GM19239 (cell line): Measurements from ENCODE around the gene GNB3.

ENCODE experiments used
- DNase-seq: peaks from one replicate; pipeline ENCODE4 v3.0.0; 2011; ENCODE audit warnings: low spot score; ENCODE audit not compliant: insufficient read length
- FAIRE-seq: peaks from 2 replicates; lab custom pipeline; 2011; peaks lifted over from hg19 to GRCh38; lab: Jason Lieb, UNC

GNB3 gene

GRCh38 chr12:6823182-6824084, 17.3 kb upstream of the GNB3 start:
- DNase-seq (no peak), FAIRE-seq (no peak)

GRCh38 chr12:6824085-6824775, 16.5 kb upstream of the GNB3 start:
- no peak for DNase-seq

GRCh38 chr12:6824901-6825381, 15.8 kb upstream of the GNB3 start:
- DNase-seq, result no peak
- no peak for FAIRE-seq

More at GRCh38 chr12:6824085-6824775, 16.5 kb upstream of the GNB3 start:
- no peak for FAIRE-seq

- FAIRE-seq (peak; percentile 57), DNase-seq (peak; percentile 97)
These were observed 15.2 kb upstream of the GNB3 start for GRCh38 chr12:6825398-6826124.

GRCh38 chr12:6826125-6826733, 14.5 kb upstream of the GNB3 start:
- FAIRE-seq (no peak), DNase-seq (no peak)

GRCh38 chr12:6826734-6827436, 13.8 kb upstream of the GNB3 start:
- DNase-seq (no peak), FAIRE-seq (no peak)

- FAIRE-seq (no peak), DNase-seq (no peak)
These were observed 13.3 kb upstream of the GNB3 start for GRCh38 chr12:6827437-6827911.

- no peak for FAIRE-seq
- no peak for DNase-seq
These were observed 12.5 kb upstream of the GNB3 start, which contains the start of gene P3H3 for GRCh38 chr12:6827982-6828780. Gene P3H3, plus strand, starts transcription at chr12:6828407. Its CDS starts 34 bp downstream, at chr12:6828441.

- FAIRE-seq (no peak), DNase-seq (no peak)
These were observed 11.8 kb upstream of the GNB3 start for GRCh38 chr12:6828781-6829535.

- FAIRE-seq (no peak), DNase-seq (no peak)
These were observed 11.0 kb upstream of the GNB3 start for GRCh38 chr12:6829536-6830220.

GRCh38 chr12:6830286-6830890, 10.3 kb upstream of the GNB3 start:
- FAIRE-seq (no peak), DNase-seq (no peak)

GRCh38 chr12:6830999-6831398, 9.7 kb upstream of the GNB3 start:
- FAIRE-seq (no peak), DNase-seq (no peak)

GRCh38 chr12:6831450-6831995, 9.2 kb upstream of the GNB3 start:
- FAIRE-seq, result no peak
- DNase-seq, result no peak

GRCh38 chr12:6832125-6832524, 8.6 kb upstream of the GNB3 start:
- FAIRE-seq (no peak), DNase-seq (no peak)

GRCh38 chr12:6833189-6833890, 7.4 kb upstream of the GNB3 start:
- no peak for DNase-seq
- FAIRE-seq, result no peak

GRCh38 chr12:6834254-6834653, 6.5 kb upstream of the GNB3 start:
- FAIRE-seq, result no peak
- DNase-seq, result no peak
